GM12801 (cell line): ENCODE measurements around the gene CNTNAP2.

Experiments used
- TF ChIP-seq, protein P1 (sequence below): IDR thresholded peaks from one replicate; pipeline ENCODE4 v1.5.1; 2011; ENCODE audit warnings: control low read depth; ENCODE audit not compliant: insufficient read length; ENCODE audit errors: extremely low read depth

CNTNAP2 gene

GRCh38 chr7:146096994-146097393, 19.6 kb upstream of the CNTNAP2 start:
- TF ChIP-seq, protein P1, sequence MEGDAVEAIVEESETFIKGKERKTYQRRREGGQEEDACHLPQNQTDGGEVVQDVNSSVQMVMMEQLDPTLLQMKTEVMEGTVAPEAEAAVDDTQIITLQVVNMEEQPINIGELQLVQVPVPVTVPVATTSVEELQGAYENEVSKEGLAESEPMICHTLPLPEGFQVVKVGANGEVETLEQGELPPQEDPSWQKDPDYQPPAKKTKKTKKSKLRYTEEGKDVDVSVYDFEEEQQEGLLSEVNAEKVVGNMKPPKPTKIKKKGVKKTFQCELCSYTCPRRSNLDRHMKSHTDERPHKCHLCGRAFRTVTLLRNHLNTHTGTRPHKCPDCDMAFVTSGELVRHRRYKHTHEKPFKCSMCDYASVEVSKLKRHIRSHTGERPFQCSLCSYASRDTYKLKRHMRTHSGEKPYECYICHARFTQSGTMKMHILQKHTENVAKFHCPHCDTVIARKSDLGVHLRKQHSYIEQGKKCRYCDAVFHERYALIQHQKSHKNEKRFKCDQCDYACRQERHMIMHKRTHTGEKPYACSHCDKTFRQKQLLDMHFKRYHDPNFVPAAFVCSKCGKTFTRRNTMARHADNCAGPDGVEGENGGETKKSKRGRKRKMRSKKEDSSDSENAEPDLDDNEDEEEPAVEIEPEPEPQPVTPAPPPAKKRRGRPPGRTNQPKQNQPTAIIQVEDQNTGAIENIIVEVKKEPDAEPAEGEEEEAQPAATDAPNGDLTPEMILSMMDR = no peak

- TF ChIP-seq, protein P1 = no peak
These were observed 10.3 kb upstream of the CNTNAP2 start for GRCh38 chr7:146106319-146106718.

GRCh38 chr7:146112755-146113154, 3.8 kb upstream of the CNTNAP2 start:
- TF ChIP-seq, protein P1 = no peak

- TF ChIP-seq, protein P1 = no peak
These were observed 1.1 kb upstream of the CNTNAP2 start for GRCh38 chr7:146115548-146115850.

GRCh38 chr7:146115851-146116520, 615 bp upstream of the CNTNAP2 start:
- TF ChIP-seq, protein P1 = no peak

- TF ChIP-seq, protein P1 = no peak
These were observed 975 bp downstream of the CNTNAP2 start for GRCh38 chr7:146117576-146117975.

GRCh38 chr7:146119002-146119401, 2.4 kb downstream of the CNTNAP2 start:
- TF ChIP-seq, protein P1 = no peak
